GDM1 (cell line): ENCODE measurements around the gene LINC00237.

Experiments used
- DNase-seq: peaks from one replicate; lab custom pipeline; 2025; lab: John Stamatoyannopoulos, UW

The LINC00237 gene

DNA sequence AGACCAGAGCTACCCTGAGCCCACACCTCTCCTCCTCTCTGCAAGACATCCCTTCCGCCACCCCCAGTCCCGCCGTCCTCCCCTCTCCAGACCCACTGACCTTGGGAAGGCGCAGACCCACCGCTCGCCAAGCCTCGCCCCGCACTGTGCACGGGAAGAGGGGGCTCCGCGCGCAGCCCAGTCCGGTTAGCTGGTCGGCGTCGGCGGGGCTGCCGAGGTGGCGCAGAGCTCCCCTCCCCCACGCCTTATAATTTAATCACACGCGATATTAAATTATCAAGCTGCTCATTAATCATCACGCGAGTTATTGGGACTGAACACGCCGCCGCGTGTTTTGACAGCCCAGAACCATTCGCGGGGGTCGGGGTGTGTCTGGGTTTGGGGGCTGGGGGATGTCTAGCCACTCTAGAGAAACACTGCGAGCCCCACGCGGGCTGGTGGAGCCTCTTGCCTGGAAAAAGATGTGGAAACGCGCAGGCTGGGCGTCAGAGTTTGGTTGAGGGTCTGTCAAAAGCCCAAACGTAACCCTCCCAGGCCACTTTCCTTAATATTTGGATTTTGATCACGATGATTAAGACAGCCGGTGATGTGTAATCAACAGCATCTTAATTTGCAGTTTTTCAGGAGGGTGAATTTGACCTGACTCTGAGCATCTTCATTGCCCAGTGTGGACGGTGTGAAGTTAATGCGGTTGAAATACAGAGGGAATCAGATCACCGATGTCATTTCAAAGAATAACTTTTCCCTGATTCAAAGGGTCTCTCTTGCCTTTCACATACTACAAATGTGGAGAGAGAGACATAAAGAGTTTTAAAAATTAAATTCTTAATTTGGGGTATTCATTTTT, at the start of gene LINC00237:
Gene LINC00237 (minus strand): TSS at position 188 of the 847 bp plus-strand sequence.
- no peak for DNase-seq

DNA sequence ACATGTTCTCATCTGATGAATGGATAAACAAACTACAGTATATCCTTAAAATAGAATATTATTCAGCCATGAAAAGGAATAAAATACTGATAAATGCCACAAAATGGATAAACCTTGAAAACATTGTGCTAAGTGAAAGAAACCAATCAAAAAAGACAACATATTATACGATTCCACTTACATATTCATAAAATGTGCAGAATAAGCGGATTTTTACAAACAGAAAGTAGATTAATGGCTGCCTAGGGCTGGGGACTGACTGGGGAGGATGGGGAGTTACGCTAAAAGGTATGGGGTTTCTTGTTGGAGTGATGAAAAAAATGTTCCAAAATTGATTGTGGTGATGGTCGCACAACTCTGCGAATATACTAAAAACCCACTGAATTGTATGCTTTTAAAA, 49.1 kb upstream of the LINC00237 start:
- DNase-seq: no peak

DNA sequence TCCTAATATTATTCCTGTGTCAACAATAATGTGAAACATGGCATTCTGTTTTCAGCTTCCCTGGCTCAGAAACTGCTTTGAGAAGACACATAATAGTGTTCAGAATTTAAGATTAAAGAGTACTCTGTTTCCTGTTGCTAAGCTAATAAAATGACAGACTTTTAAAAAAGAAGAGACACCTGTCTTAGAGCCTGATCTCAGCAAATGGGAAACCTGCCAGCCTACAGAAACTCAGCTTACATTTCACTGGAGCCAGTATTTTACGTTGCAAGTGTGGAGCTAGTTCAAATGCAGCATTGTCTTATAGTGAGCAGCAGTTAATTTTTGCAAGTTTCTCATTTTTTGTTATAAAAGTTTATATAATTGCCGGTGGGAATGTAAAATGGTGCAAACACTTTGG, 48.5 kb upstream of the LINC00237 start:
- DNase-seq: no peak

DNA sequence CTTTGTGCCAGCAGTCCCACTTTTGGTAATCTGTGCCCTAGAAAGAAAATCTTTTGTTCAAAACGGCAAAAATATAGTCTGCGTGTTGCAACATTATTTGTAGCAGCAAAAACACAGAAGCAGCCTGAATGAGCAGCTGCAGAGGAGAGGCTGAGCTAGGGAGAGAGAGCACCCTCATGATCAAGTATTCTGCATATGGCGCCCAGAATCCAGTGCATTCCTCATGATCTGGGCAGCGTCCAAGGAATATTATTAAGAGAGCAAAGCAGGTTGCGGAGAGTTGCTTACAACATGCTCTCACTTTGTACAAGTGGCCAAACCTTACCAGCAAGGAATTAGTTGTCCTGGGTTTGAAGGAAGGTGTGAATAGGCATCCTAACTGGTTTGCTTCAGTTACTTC, 45.6 kb upstream of the LINC00237 start:
- DNase-seq: no peak

DNA sequence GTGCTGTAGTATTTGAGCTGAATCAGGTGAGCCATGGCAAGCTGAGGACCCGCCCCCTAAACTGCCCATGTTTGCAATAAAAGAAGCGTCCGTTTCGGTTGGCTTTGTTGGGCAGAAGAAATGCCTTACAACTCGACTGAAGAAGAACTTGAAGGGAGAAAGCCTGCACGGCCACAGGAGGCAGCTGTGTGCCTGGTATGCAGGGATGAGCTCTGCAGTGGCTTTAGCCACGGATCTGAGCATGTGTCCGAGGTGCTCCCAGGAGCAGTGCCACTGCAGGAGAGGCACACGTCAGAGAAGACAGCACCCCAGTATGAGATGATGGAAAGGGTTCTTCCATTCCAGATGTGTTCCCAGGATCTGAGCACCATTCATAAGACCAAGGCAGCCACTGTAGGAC, 43.2 kb upstream of the LINC00237 start:
- DNase-seq: no peak

DNA sequence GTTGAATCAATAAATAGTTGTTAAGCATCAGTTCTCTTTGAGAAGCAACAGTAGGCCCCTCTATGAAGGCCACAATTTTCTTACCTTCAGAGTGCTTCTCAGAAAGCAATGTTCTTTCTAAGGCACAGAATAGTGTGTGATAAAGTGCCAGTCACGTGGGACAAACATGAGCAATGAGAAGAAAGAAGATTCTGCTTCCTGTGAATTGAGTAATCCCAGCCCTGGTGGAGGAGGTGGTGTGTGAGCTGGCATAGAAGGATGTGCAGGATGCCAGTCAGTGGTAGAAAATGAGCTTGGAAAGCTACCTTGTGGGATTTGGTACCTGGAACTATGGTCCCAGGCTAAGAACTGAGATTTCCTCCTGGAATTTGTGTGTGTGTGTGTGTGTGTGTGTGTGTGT, 41.4 kb upstream of the LINC00237 start:
- DNase-seq: no peak

DNA sequence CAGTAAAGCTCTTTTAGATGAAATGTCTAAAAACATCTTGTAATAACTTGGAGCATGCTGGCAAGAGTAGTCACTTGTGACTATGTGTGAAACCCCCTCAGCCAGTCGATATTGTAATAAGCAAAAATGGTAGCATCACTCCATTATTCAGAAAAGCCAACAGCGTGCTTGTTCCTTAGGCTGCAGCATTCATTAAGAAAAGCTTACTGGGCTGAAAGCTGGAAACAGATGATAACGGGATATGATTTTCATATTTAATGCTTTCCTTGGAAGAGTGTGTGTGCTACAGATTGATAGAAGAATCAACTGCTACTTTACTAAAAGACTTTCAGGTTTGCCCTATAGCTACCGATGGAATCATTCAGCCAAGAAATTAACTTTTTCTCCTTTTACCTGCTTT, 40.1 kb upstream of the LINC00237 start:
- DNase-seq: no peak

DNA sequence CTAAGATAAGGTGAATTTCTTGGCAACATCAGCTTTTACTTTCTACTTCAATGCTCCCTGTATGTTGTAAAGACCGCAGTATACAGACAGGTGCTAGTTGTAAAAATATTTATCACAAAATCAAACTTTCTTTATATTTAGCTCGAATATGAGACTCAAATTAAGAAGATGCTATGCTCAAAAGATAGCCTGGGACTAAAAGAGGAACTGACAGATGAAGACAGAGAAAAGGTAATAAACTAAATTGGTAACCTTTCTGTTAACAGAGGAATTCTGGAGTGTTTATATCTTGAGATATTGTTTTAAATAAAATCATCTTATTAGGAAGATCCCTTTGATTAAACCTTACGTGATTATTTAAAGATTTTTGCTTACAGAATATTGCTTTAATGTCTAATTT, 39.3 kb upstream of the LINC00237 start:
- DNase-seq: no peak

DNA sequence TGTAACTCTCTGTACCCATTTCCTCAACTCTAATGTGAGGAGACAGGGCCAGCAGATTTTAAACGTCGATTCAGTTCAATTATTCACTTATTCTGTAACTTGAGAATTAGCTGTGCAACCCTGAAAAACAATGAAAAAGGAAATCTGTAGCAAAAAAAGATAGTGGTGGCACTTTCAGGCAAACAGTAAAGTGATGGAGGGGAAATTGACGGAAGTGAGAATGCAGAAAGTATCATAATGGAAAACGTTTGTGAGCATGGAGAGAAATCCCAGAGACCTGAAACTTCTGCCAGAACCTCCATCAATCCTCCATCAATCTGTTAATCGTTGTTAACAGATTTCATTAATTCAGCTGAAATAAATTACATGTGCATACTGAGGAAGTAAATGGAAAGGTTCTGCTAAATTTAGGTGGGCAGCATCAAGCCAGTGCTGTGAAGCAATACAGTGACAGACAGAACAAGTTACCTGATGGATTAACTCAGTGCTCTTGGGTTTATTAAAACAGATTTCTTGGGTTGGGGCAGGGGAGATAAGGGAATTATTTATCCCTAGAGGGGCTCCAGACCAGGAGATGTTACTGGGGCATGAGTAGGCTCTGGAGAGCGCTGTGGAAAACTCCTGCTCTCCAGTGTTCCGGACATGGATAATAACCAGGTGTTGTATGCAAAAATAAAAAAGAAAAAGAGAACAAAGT, 37.2 kb upstream of the LINC00237 start:
- DNase-seq: no peak

DNA sequence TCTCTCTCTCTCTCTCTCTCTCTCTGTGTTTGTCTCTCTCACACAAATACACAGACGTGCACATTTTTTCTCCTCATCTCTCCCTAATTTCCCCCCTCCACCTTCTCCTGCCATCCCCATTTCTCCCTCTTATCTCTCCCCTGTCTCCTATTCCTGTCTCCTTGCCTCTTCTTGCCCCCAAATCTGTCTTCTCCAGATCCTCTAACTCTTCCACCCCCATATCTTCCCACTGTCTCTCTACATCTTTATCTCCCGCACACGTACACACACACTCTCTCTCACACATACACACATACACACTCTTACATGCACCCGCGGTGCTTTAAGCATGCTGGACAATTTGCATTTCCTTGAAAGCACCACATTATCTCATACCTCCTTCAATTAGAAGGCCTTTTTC, 35.7 kb upstream of the LINC00237 start:
- DNase-seq: no peak

DNA sequence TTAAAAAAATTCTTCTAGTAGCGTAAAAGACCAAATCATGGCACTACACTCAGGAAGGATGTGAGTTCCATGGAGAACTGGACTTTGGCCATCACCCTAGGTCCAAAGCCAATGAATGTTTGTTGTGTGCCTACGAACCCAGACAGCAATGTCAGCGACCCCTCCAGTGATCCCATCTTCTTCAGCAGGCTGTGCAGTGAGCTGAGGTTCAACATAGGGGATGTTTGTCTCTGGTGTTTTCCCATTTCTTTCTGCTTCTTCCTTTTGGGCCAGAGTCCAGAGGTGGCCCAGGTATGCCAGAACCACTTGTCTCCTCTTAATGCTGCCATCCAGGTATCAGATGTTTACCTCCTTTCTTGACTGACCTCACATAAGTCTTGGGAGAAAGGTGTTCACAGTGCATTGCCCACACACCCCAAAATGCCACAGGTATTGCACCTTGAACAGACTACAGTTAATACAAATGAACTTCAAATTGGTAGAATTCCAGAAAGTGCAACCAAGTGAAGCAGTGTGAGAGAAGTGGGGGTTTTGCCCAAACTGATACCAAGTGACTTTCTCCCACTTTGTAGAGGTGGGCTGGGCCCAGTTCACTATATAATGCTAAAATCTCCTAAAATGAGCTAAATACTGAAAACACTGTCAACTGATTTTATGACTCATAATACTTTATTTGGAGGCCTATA, 33.9 kb upstream of the LINC00237 start:
- DNase-seq: no peak

DNA sequence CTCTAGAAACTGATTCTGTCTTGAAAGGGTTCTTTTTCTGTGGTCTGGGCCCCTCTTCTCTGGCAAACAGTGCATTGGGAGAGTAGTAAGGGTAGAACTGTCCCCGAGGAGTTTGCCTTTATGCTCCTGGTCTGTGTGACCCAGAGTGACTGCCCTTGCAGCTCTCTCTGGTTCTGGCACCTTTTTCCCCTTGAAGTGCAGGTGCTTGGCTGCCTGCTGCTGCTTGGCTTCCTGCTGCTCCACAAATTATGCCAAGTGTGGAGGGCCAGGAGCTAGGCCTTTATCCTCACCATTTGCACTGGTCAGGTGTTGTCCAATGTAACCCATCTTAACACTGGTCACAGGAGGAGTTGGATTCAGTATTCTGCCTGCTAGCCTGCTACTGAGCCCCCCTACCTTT, 30.9 kb upstream of the LINC00237 start:
- DNase-seq: no peak

DNA sequence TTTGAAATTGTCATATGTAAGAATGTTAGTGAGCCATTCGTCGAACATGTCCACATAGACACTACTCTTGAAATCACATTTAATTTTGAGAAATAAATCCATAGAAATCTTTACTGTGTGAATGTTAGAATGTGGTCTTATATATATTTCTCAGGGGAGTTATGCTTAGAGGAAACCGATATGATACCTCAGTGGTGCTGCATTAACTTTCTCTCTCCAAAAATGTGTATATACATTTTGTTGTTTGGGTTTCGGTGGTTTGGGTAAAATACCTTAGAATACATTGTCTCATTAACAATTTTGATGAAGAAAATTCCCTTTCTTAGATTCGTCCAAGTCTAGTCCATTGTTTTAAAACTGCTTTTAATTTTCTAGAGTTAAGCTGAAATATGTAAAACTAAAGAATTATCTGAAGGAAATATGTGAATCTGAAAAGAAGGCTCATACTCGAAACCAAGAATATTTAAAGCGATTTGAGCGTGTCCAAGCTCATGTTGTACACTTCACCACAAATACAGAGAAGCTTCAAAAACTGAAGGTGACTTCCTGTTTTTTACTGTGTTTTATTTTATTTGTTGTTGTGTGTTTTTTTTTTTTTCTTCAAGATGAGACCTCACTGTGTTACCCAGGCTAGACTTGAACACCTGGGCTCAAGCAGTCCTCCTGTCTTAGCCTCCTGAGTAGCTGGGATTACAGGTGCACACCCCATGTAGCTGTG, 30.0 kb upstream of the LINC00237 start:
- DNase-seq: no peak

DNA sequence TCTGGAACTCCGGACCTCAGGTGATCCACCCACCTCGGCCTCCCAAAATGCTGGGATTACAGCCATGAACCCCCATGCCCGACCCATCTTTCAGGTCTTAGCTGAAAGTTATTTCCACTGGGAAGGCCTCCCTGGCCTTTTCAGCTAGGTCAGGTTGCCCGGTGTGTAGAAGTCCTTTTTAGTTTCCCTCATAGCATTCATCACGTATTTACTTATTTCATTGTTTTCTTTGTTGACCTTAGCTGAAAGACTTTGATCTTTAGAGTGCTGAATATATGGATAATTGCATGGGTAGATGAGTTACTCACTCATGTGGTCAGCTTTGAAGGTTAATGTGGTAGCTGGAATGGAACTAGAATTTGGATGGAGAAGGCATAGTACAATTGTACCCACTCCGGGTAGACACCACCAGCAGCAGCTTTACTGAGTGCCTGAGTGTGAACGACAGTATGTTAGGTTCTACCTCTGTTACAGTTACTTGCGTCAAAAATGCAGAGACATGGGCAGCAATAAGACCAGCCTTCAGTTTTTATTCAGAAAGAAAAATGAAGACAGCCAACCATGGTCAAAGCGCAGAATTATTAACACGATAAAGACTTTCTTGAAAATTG, 28.8 kb upstream of the LINC00237 start:
- DNase-seq: no peak

DNA sequence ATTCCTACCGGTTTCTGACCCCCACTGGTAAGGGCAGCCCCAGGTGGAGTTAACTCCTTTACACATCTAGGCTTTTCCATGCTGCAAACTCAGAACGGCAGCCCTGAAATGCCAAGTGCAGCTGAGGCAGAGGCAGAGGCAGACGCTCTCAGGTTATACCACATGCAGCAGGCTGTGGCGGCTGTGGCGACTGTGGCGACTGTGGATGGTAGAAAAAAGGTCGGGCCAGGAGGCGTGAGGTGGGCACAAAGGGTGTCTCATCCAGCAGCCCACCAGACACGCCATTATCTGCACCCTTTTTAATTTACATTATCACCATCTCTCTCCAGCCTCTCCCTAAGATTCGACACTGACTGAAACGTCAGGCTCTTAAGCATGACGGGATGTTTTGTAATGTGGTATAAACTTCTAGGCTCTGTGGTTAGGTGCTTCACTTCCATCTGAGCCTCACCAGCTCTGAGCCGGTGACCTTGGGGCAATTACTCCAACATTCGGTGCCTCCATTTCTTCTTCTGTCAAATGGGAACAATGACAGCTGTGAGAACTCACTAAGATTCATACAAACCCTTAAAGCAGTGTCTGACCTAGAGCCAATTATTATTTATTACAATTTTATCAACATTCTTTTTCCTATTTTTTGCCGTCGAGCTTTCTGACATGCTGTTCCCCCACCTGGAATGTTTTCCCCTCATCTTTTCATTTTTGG, 27.9 kb upstream of the LINC00237 start:
- no peak for DNase-seq

DNA sequence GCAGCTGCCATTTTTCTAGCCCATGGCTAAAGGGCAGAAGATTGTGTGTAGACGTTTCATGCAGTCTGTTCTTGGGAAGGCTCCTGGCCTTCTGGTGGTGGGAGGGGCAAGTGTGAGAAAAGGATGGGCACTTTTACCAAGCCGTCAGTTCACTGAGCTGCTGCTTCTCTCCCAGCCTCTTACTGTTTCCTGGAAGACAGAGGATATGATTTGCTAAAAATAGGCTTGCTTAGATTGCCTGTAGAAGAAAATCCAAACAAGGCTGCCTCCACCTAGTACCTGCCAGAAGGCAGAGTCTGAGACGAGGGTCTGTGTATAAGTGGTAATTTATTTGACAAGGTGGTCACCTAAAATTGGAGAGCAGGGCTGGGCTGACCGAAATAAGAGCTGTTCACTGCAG, 27.2 kb upstream of the LINC00237 start:
- DNase-seq: no peak

DNA sequence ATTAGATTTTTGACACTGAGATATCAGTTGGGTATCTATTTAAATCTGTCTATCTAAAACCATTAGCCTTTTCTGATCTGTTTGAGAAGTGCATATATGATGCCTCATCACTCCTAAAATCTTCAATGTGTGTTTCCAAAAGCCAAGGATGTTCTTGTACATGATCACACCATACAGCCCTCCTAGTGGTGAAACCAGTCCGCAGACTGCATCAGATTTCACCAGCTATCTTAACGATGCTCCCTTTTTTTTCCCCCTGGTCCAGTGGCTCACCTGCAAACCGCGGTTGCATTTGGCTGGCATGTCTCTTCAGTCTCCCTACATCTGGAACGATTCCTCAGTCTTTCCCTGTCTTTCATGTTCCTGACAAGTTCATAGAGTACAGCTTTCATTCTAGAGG, 23.7 kb upstream of the LINC00237 start:
- no peak for DNase-seq

DNA sequence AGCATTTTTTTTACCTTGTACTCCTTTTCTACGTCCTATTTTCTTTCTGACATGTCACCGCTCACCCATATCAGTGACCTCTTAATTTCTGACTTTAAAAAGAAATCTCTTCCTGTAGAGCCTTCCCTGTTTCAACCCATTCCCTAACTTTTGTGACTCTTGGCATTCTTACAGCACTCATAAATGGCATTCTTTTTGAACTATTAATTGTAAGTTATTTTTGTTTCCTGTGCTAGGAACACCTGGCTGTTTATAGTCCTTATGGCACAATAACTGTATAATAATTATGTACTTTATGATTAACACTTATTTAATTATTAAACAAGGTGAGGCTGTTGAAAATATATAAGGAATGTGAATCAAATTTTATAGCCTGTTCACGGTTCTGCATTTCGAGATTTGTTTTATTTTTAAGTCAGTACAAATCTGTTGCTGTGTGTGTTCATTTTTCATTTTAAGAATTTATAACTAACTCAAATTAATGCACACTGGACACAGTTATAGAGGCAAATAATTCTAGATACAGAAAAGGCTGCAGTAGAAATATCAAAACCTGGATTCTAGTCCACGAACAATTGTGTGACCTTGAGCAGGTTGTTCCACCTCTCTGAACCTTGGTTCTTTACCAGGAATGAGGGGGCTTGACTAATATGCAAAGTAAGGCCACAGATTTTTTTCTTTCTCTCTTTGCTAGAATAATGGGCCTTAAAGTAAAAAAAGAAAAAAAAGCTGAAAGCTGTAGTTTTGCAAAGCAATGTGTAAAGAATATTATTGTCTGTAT, 21.2 kb upstream of the LINC00237 start:
- DNase-seq: no peak

DNA sequence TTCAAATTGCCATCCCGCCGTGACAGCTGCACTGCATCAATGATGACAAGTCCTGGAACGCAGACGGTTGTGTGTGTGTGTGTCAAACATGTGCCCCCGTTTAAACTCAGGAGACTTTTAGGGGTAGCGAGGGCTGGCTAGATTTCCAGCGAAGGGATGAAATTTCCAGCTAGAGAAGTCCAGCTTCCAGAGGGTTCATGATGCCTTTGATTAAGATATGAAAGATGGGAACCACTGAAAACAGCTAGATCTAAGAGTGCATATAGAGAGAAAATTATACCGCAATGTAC, 20.4 kb upstream of the LINC00237 start:
- DNase-seq: no peak

DNA sequence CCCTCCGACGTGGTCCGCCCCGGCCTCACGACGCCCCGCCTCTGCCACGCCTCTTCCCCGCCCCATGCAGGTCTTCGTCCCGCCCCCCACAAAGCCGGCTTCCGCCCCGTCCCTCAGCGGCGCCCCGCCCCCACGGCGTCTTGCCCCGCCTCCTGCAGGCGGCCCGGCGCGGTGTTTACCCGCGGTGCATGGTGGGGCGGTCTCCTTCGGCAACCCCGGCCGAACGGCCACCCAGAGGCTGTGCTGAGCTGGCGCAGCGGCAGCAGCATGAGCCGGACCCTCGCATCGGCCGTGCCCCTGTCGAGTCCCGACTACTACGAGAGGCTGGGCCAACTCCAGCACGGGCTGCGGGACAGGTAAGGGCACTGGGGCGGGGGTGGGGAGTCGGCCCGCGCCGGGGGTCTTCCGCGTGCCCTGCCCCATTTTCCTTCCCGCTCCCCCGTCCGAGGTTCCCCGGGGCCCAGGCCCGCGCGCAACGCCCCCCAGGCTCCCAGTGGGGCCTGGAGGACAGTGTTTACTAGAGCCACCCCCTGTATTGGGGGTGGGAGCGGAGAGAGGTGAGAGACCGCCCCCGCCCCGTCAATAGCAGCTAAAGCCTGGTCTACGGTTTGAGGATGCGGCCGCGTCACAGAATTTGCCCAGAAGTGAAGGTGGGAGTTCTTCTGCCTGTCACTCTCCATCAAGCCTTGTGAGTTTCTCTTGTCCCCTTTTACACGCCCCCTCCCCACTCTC, 19.9 kb upstream of the LINC00237 start, which contains the start of gene KIZ:
Gene KIZ (plus strand): TSS at position 234 of the 732 bp plus-strand sequence. CDS start 34 bp downstream, at position 268.
- DNase-seq: peak; percentile 93
